ENCODE measurements around the gene GIPC3.

GIPC3 gene

DNA sequence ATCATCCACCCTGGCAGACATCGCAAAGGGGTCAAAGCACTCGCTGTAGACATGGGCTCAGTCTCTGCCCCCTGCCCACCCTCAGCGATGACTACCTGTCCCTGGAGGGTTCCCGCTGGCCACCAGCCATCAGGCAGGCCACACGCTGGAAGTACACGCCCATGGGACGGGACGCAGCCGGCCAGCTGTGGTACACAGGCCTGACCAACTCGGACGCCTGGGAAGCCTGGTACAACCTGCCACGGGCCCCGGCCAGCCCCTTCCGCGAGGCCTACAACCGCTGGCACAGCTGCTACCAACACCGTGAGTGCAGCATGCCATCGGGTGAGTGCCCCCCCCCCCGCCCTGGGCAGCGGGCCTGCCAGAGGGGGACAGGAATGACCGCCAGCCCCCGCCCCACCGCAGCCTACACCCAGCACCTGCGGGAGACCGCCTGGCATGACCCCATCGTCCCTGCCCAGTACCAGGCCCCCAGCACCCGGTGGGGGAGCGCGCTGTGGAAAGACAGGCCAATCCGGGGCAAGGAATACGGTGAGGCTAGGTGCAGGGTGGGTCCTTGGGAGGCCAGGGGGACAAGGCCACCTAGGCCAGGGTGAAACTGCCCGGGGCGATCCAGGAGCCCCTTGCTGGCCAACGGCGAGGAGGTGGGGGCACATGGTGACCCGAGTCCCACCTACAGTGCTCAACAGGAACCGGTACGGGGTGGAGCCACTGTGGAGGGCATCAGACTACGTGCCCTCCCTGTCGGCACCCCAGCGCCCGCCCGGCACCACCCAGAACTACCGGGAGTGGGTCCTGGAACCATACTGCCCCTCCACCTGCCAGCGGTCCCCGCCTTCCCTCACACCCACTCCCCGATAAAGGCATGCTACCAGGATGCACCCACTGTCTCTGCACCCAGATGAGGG lies 41.9 kb upstream of the GIPC3 start:
- H3K27ac ChIP-seq (ENCODE audit: low read depth, low read length, severe bottlenecking), result no peak overlapping the region
- H3K4me3 ChIP-seq (ENCODE audit: extremely low read depth, insufficient read depth, low read length, poor library complexity, severe bottlenecking), result no peak overlapping the region
- H3K9me3 ChIP-seq (ENCODE audit: control insufficient read depth, low read length), result no peaks in the 10 kb centered on the region
- peaks cover 34% of the 10 kb centered on the region for H3K36me3 ChIP-seq (ENCODE audit: control insufficient read depth, insufficient read depth, low read length)
- 91 to 96% methylated on average over 35 to 44 of the region's 47 CpGs for WGBS, 2 experiments (ENCODE audit: insufficient coverage in 2 of 2)
- H3K4me1 ChIP-seq (ENCODE audit: control insufficient read depth, insufficient read depth, low read length, poor library complexity, severe bottlenecking), result no peaks in the 10 kb centered on the region

DNA sequence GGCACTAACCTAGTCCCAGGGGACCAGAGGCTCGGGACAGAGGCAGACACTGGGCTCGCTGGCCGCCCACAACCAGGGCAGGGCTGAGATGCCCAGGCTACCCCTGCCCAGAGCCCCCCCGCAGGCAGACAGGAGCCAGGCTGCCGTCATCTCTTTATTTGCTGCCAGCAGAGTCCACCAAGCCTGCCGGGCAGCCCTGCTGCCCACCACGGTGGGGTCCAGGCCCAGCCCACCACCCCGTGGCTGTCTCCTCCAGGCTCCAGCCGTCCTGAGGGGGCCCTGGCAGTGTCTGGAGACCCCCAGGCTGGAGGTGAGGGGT lies 41.3 kb upstream of the GIPC3 start:
- Histone ChIP-seq H3K27ac (ENCODE audit: low read depth, low read length, severe bottlenecking) (no peak overlapping the region), H3K4me1 (ENCODE audit: control insufficient read depth, insufficient read depth, low read length, poor library complexity, severe bottlenecking) (no peaks in the 10 kb centered on the region), H3K4me3 (ENCODE audit: extremely low read depth, insufficient read depth, low read length, poor library complexity, severe bottlenecking) (no peak overlapping the region), H3K36me3 (ENCODE audit: control insufficient read depth, insufficient read depth, low read length) (peaks cover 40% of the 10 kb centered on the region), H3K9me3 (ENCODE audit: control insufficient read depth, low read length) (no peaks in the 10 kb centered on the region)
- 93 to 97% methylated on average over 9 of the region's 9 CpGs for WGBS, 2 experiments (ENCODE audit: insufficient coverage in 2 of 2)

DNA sequence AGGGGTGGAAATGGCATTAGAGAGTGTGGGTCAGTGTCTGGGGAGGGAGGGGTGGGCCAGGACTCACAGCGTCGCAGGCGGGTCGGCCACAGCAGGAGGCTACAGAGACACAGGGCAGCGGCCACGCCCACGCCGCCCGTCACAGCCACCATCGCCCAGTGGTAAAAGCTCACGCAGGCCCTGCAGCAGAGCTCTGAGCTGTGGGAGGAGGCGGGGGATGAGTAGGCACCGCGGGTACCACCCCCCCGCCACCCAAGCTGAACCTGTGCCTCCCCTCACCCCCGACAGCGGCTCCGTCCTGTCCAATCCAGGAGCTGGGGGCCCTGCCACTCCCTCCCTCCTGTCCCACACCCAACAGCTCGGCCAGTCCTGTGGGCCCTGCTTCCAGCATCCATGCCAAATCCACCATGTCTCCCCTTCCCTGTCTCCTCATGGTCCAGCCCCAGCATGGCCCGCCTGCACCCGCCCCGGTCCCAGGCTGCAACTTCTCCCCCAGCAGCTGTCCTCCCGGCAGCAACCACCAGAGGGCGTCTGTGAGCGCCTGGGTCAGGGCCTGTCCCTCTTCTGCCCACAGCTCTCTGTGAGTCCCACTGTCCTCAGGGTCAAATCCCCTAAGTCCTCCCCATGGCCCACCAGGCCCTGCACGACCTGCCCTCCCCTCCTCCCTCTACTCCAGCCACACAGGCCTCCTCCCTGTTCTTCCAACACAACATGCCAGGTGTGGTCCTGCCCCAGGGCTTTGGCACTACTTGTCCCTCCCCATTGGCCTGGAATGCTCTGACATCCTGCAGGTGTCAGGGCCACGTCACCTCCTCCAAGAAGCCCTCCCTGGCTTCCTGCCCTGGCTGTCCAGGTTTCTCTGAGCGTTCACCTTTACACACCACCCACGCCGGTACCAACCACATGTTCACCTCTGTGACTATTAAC lies 40.3 kb upstream of the GIPC3 start:
- no peaks in the 10 kb centered on the region for H3K9me3 ChIP-seq (ENCODE audit: control insufficient read depth, low read length)
- no peaks in the 10 kb centered on the region for H3K4me1 ChIP-seq (ENCODE audit: control insufficient read depth, insufficient read depth, low read length, poor library complexity, severe bottlenecking)
- WGBS, 2 experiments (ENCODE audit: insufficient coverage in 2 of 2), result 36 to 75% methylated on average over 6 to 29 of the region's 30 CpGs
- no peak overlapping the region for H3K27ac ChIP-seq (ENCODE audit: low read depth, low read length, severe bottlenecking)
- H3K4me3 ChIP-seq (ENCODE audit: extremely low read depth, insufficient read depth, low read length, poor library complexity, severe bottlenecking), result no peak overlapping the region
- H3K36me3 ChIP-seq (ENCODE audit: control insufficient read depth, insufficient read depth, low read length), result peaks cover 33% of the 10 kb centered on the region

DNA sequence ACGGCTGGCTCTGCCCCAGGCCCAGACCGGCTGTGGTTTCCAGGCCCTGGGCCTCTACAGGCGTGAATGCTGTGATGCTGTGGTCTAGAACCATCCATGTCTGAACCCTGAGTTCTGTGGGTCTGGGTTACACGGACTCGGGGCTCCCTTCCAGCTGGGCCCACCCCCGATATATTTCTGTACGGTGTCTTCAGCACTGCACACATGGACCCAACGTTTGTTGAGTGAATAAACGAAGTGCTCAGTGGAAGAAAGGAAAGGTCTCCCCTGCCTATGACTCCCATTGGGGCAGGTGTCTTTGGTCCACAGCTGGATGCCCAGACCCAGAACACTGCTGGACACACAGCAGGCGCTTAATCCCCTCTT lies 39.6 kb upstream of the GIPC3 start:
- Histone ChIP-seq H3K9me3 (ENCODE audit: control insufficient read depth, low read length) (no peaks in the 10 kb centered on the region), H3K4me1 (ENCODE audit: control insufficient read depth, insufficient read depth, low read length, poor library complexity, severe bottlenecking) (no peaks in the 10 kb centered on the region), H3K4me3 (ENCODE audit: extremely low read depth, insufficient read depth, low read length, poor library complexity, severe bottlenecking) (no peak overlapping the region), H3K27ac (ENCODE audit: low read depth, low read length, severe bottlenecking) (no peak overlapping the region), H3K36me3 (ENCODE audit: control insufficient read depth, insufficient read depth, low read length) (peaks cover 34% of the 10 kb centered on the region)
- 89 to 94% methylated on average over 8 to 10 of the region's 10 CpGs for WGBS, 2 experiments (ENCODE audit: insufficient coverage in 2 of 2)

DNA sequence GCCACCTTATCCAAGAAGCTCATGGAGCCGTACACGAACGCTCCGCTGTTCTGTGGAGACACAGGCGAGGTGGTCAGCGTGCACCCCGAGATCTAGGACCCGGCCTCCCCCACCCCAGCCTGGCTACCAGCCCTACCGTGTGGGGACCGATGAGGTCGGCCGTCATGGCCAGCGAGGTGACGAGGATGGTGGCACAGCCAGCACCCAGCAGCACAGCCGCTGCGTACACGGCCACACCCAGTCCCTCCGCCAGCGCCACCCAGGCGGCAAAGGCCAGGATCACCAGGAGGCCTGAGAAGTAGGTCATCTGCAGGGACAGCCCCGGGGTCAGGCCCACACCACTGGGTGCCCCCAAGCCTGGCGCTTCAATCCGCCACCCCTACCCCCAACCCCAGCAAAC lies 39.2 kb upstream of the GIPC3 start:
- H3K27ac ChIP-seq (ENCODE audit: low read depth, low read length, severe bottlenecking), result no peak overlapping the region
- peaks cover 39% of the 10 kb centered on the region for H3K36me3 ChIP-seq (ENCODE audit: control insufficient read depth, insufficient read depth, low read length)
- no peaks in the 10 kb centered on the region for H3K9me3 ChIP-seq (ENCODE audit: control insufficient read depth, low read length)
- H3K4me1 ChIP-seq (ENCODE audit: control insufficient read depth, insufficient read depth, low read length, poor library complexity, severe bottlenecking), result no peaks in the 10 kb centered on the region
- 95 to 99% methylated on average over 21 to 22 of the region's 23 CpGs for WGBS, 2 experiments (ENCODE audit: insufficient coverage in 2 of 2)
- no peak overlapping the region for H3K4me3 ChIP-seq (ENCODE audit: extremely low read depth, insufficient read depth, low read length, poor library complexity, severe bottlenecking)

DNA sequence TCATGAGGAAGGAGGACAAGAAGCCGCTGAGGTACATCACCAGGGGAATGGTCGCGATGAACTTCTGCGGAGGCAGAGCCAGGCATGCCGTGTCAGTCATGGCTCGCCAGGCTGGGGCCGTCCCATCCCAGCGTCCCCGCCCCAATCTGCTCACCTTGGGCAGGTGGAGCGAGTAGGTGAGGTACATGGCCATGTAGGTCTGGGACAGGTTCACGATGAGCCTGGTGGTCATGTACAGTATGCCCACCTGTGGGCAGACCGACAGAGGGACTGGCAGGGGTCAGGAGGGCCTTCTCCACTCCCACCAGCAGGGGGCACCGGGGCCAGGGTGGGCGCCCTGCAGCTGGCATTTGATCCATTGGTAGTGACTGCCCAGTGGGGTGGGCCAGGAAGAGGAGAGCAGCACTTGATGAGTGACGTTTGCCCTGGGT lies 38.0 kb upstream of the GIPC3 start:
- H3K4me1 ChIP-seq (ENCODE audit: control insufficient read depth, insufficient read depth, low read length, poor library complexity, severe bottlenecking), result no peaks in the 10 kb centered on the region
- no peak overlapping the region for H3K4me3 ChIP-seq (ENCODE audit: extremely low read depth, insufficient read depth, low read length, poor library complexity, severe bottlenecking)
- H3K27ac ChIP-seq (ENCODE audit: low read depth, low read length, severe bottlenecking), result no peak overlapping the region
- H3K36me3 ChIP-seq (ENCODE audit: control insufficient read depth, insufficient read depth, low read length), result peaks cover 45% of the 10 kb centered on the region
- WGBS, 2 experiments (ENCODE audit: insufficient coverage in 2 of 2), result 93 to 94% methylated on average over 13 to 15 of the region's 15 CpGs
- no peaks in the 10 kb centered on the region for H3K9me3 ChIP-seq (ENCODE audit: control insufficient read depth, low read length)

DNA sequence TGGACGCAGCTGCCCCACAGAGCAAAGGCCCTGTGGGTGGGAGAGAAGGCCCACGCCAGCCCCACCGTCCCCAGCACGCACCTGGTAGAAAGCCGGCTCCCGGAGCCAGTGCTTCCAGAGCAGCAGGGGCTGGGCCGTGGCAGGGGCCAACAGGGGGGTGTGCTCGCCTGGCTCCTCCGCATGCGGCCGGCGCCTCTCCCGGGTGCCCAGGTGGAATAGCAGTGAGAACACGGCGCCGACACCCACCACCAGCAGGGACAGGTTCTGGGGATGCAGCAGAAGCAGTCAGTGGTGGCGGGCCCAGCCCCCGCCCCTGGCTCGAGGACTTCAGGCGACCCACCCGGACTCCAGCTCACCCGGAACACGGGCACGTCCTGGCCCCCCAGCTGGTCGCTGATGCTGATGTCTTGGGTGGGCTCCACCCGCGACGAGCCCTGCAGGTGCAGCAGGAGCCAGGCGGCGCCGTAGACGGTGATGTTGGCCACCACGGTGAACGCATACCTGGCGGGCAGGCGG lies 37.5 kb upstream of the GIPC3 start:
- no peak overlapping the region for H3K4me3 ChIP-seq (ENCODE audit: extremely low read depth, insufficient read depth, low read length, poor library complexity, severe bottlenecking)
- H3K4me1 ChIP-seq (ENCODE audit: control insufficient read depth, insufficient read depth, low read length, poor library complexity, severe bottlenecking), result peaks cover 3% of the 10 kb centered on the region
- 95 to 96% methylated on average over 31 to 36 of the region's 36 CpGs for WGBS, 2 experiments (ENCODE audit: insufficient coverage in 2 of 2)
- peaks cover 48% of the 10 kb centered on the region for H3K36me3 ChIP-seq (ENCODE audit: control insufficient read depth, insufficient read depth, low read length)
- H3K27ac ChIP-seq (ENCODE audit: low read depth, low read length, severe bottlenecking), result no peak overlapping the region
- no peaks in the 10 kb centered on the region for H3K9me3 ChIP-seq (ENCODE audit: control insufficient read depth, low read length)

DNA sequence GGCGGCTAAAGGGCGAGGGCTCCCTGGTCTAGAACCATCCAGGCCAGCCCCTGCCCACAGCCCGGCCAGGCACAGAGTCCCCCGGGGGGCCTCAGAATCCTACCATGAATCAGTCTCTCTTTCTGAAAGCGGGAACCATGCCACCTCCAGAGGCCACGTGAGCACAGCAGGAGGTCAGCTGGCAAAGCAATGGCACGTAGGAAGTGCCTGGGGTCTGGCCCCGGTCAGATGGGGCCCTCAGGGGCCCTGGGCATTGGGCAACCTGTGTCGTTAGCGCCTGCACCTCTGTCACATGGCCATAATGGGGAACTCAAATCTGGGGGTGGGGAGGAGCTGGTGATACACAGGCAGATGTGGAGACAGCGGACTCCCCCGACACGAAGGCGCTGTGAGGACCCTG lies 36.7 kb upstream of the GIPC3 start:
- H3K9me3 ChIP-seq (ENCODE audit: control insufficient read depth, low read length), result no peaks in the 10 kb centered on the region
- peaks cover 6% of the 10 kb centered on the region for H3K4me1 ChIP-seq (ENCODE audit: control insufficient read depth, insufficient read depth, low read length, poor library complexity, severe bottlenecking)
- no peak overlapping the region for H3K27ac ChIP-seq (ENCODE audit: low read depth, low read length, severe bottlenecking)
- H3K36me3 ChIP-seq (ENCODE audit: control insufficient read depth, insufficient read depth, low read length), result peaks cover 48% of the 10 kb centered on the region
- no peak overlapping the region for H3K4me3 ChIP-seq (ENCODE audit: extremely low read depth, insufficient read depth, low read length, poor library complexity, severe bottlenecking)
- WGBS, 2 experiments (ENCODE audit: insufficient coverage in 2 of 2), result 92 to 93% methylated on average over 12 to 14 of the region's 14 CpGs

DNA sequence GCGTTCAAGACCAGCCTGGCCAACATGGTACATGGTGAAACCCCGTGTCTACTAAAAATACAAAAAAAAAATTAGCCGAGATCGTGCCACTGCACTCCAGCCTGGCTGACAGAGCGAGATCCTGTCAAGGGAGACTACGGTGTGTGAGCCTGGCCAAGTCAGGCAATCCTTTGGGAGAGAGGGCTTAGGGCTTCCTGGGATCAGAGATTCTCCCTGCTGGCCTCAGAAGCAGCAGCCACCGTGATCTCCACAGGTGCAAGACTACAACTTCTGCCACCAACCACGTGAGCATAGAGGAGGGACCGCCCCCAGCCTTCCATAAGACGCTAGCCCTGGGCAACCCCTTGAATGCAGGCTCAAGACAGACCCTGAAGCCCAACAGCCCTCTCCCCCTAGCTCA lies 35.5 kb upstream of the GIPC3 start:
- no peak overlapping the region for H3K27ac ChIP-seq (ENCODE audit: low read depth, low read length, severe bottlenecking)
- peaks cover 42% of the 10 kb centered on the region for H3K36me3 ChIP-seq (ENCODE audit: control insufficient read depth, insufficient read depth, low read length)
- 94 to 96% methylated on average over 7 to 9 of the region's 10 CpGs for WGBS, 2 experiments (ENCODE audit: insufficient coverage in 2 of 2)

DNA sequence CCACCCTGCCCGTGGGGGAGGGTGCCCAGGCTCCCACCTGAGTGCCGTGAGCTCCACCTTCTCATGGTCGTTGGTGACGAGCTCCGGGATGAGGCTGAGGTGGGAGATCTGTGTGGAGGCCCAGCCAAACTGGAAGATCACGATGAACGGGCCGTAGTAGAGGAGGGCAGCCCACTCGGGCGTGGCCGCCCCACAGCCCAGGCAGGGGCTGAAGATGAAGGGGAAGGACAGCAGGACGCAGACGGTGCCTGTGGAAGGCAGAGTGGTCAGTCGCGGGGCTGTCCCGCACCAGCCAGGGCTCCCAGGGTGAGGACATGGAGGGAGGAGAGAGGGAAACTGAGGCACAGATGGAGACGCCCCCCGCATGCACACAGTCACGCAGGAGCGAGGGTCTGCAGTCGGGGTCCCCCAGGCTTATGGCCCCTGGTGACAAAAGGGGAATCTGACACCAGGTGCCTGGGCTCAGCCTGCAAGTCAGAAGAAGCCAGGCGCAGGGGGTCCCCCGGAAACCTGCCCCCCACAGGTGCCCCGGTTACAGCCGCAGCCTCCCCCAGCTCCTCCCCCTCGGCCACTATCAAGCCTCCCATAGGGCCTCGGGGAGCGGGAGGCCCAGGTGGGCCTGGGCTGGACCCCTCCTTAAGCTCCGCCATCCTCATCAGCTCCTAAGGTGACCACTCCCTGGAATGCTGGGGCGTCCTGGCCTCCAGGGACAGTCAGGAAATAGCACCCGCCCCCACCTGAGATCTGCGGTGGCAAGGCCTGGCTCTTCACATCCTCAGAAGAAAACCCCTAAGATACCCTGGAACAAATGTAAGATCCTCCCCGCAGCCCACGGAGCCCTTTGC lies 34.1 kb upstream of the GIPC3 start:
- peaks cover 13% of the 10 kb centered on the region for H3K4me1 ChIP-seq (ENCODE audit: control insufficient read depth, insufficient read depth, low read length, poor library complexity, severe bottlenecking)
- H3K36me3 ChIP-seq (ENCODE audit: control insufficient read depth, insufficient read depth, low read length), result peaks cover 44% of the 10 kb centered on the region
- no peak overlapping the region for H3K4me3 ChIP-seq (ENCODE audit: extremely low read depth, insufficient read depth, low read length, poor library complexity, severe bottlenecking)
- H3K27ac ChIP-seq (ENCODE audit: low read depth, low read length, severe bottlenecking), result no peak overlapping the region
- WGBS, 2 experiments (ENCODE audit: insufficient coverage in 2 of 2), result 96% methylated on average over 25 to 31 of the region's 34 CpGs
- no peaks in the 10 kb centered on the region for H3K9me3 ChIP-seq (ENCODE audit: control insufficient read depth, low read length)

More for the DNA sequence above, 35.5 kb upstream of the GIPC3 start:
- no peaks in the 10 kb centered on the region for H3K9me3 ChIP-seq (ENCODE audit: control insufficient read depth, low read length)
- peaks cover 6% of the 10 kb centered on the region for H3K4me1 ChIP-seq (ENCODE audit: control insufficient read depth, insufficient read depth, low read length, poor library complexity, severe bottlenecking)
- no peak overlapping the region for H3K4me3 ChIP-seq (ENCODE audit: extremely low read depth, insufficient read depth, low read length, poor library complexity, severe bottlenecking)

All from mesodermal cell (in vitro differentiated cells).